NB4 (cell line): ENCODE measurements around the gene SH3PXD2B.

Source experiments
- DNase-seq: peaks from one replicate; pipeline ENCODE4 v3.0.0; 2010; ENCODE audit warnings: low read depth
- H3K4me3 ChIP-seq: one replicate; pipeline ENCODE4 v1.5.1; 2011; ENCODE audit warnings: mild to moderate bottlenecking, low read depth, low read length, moderate library complexity
- MYC ChIP-seq: IDR thresholded peaks from 2 replicates; pipeline ENCODE4 v1.6.1; 2011; ENCODE audit warnings: low read depth, low read length
- POLR2A ChIP-seq: IDR thresholded peaks from 2 replicates; pipeline ENCODE4 v1.6.1; 2011; ENCODE audit warnings: mild to moderate bottlenecking; ENCODE audit not compliant: insufficient read length; ENCODE audit errors: extremely low read depth
- TF ChIP-seq, protein P1 (sequence below): IDR thresholded peaks from one replicate; pipeline ENCODE4 v1.5.1; 2012; ENCODE audit warnings: low read depth, low read length
- TF ChIP-seq, protein P2 (sequence below): IDR thresholded peaks from 2 replicates; pipeline ENCODE4 v1.6.1; 2011; ENCODE audit warnings: low read depth, low read length

The SH3PXD2B gene

GRCh38 chr5:172396220-172396619 lies 58.1 kb downstream of the SH3PXD2B start:
- H3K4me3 ChIP-seq: no peak overlapping the region
- DNase-seq: no peak
- TF ChIP-seq, protein P1, sequence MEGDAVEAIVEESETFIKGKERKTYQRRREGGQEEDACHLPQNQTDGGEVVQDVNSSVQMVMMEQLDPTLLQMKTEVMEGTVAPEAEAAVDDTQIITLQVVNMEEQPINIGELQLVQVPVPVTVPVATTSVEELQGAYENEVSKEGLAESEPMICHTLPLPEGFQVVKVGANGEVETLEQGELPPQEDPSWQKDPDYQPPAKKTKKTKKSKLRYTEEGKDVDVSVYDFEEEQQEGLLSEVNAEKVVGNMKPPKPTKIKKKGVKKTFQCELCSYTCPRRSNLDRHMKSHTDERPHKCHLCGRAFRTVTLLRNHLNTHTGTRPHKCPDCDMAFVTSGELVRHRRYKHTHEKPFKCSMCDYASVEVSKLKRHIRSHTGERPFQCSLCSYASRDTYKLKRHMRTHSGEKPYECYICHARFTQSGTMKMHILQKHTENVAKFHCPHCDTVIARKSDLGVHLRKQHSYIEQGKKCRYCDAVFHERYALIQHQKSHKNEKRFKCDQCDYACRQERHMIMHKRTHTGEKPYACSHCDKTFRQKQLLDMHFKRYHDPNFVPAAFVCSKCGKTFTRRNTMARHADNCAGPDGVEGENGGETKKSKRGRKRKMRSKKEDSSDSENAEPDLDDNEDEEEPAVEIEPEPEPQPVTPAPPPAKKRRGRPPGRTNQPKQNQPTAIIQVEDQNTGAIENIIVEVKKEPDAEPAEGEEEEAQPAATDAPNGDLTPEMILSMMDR: no peak
- TF ChIP-seq POLR2A (no peak), MYC (no peak)
- TF ChIP-seq, protein P2, sequence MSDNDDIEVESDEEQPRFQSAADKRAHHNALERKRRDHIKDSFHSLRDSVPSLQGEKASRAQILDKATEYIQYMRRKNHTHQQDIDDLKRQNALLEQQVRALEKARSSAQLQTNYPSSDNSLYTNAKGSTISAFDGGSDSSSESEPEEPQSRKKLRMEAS: no peak

DNA sequence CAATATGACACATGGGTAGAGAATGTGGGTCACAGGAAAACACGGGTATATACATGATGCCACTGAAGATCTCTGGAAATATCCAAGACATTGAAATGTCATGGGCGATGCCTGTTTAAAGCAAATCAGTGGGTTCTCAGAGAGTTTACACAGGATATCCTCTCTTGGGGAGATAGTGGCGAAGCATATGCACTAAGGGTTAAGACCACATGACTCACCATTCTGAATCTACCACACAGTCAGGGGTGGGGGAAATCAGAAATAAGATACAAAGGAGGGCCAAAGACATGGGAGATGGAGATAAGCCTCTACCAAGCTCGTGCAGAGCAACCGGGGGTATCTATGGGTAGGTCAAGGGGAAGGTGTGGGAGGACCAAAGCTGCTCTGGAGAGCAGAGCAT lies 58.8 kb downstream of the SH3PXD2B start:
- TF ChIP-seq, protein P2: peak; percentile 45; the same call in 1 of the 2 replicates
- TF ChIP-seq, protein P1: no peak
- TF ChIP-seq POLR2A: no peak
- TF ChIP-seq MYC: no peak
- peak; percentile 43 for DNase-seq
- H3K4me3 ChIP-seq: no peak overlapping the region

- no peak overlapping the region for H3K4me3 ChIP-seq
- no peak for DNase-seq
- TF ChIP-seq, protein P1: peak; percentile 18
- TF ChIP-seq MYC: no peak
These were observed 64.7 kb downstream of the SH3PXD2B start for GRCh38 chr5:172389578-172390112.

- TF ChIP-seq, protein P2: no peak
- TF ChIP-seq POLR2A: no peak
- no peak for TF ChIP-seq MYC
- TF ChIP-seq, protein P1: no peak
- H3K4me3 ChIP-seq: no peak overlapping the region
- DNase-seq: no peak
These were observed 66.0 kb downstream of the SH3PXD2B start for GRCh38 chr5:172388246-172388733.

- no peak for DNase-seq
- TF ChIP-seq MYC: no peak
- TF ChIP-seq, protein P1: no peak
- TF ChIP-seq POLR2A: no peak
- TF ChIP-seq, protein P2: no peak
- no peak overlapping the region for H3K4me3 ChIP-seq
These were observed 68.6 kb downstream of the SH3PXD2B start for GRCh38 chr5:172385707-172386106.

GRCh38 chr5:172385010-172385563 lies 69.2 kb downstream of the SH3PXD2B start:
- TF ChIP-seq, protein P2: no peak
- TF ChIP-seq POLR2A (no peak), MYC (no peak)
- TF ChIP-seq, protein P1: no peak
- no peak for DNase-seq
- no peak overlapping the region for H3K4me3 ChIP-seq
